Ectodermal cell (in vitro differentiated cells): ENCODE results near the gene TSPY3. TPM values are rescaled to one million over a fixed set of nuclear protein-coding genes. Genes with fewer than 3 reads are reported as not detected.
"Not testable (repeated sequence)": the region's sequence is repeated elsewhere in the genome, so short reads cannot be mapped to it uniquely, and the experiment has no call there.

ENCODE experiments used
- H3K27ac ChIP-seq: 2 replicates; pipeline ENCODE4 v1.7.0; 2013; ENCODE audit warnings: mild to moderate bottlenecking, low read depth, low read length; ENCODE audit not compliant: insufficient read depth, poor library complexity, severe bottlenecking
- H3K27me3 ChIP-seq: 2 replicates; pipeline ENCODE4 v1.7.0; 2013; ENCODE audit warnings: mild to moderate bottlenecking, low read length; ENCODE audit not compliant: insufficient read depth, control insufficient read depth, poor library complexity, severe bottlenecking
- H3K36me3 ChIP-seq: one replicate; pipeline ENCODE4 v1.7.0; 2013; ENCODE audit warnings: low read length; ENCODE audit not compliant: control insufficient read depth, insufficient read depth
- H3K4me1 ChIP-seq: one replicate; pipeline ENCODE4 v1.7.0; 2013; ENCODE audit warnings: low read length; ENCODE audit not compliant: control insufficient read depth, insufficient read depth
- H3K4me3 ChIP-seq: 2 replicates; pipeline ENCODE4 v1.7.0; 2013; ENCODE audit warnings: low read depth, low read length, control low read depth; ENCODE audit not compliant: insufficient read depth
- H3K9me3 ChIP-seq: 2 replicates; pipeline ENCODE4 v1.7.0; 2013; ENCODE audit warnings: mild to moderate bottlenecking, low read length, moderate library complexity; ENCODE audit not compliant: control insufficient read depth
- WGBS, 2 experiments: methylation state at CpG; one replicate each; pipeline ENCODE4 v1.1.7; 2013; ENCODE audit warnings: missing lambda C conversion rate in 2 of 2; 5-methylcytosine and 5-hydroxymethylcytosine counted together
- polyA plus RNA-seq, 4 experiments: library from polyadenylated mRNA; stranded (reverse); fragments of 50-300 nt; gene quantifications; one replicate each; pipeline ENCODE4 v1.2.3, GENCODE V29; 2013

The TSPY3 gene, protein sequence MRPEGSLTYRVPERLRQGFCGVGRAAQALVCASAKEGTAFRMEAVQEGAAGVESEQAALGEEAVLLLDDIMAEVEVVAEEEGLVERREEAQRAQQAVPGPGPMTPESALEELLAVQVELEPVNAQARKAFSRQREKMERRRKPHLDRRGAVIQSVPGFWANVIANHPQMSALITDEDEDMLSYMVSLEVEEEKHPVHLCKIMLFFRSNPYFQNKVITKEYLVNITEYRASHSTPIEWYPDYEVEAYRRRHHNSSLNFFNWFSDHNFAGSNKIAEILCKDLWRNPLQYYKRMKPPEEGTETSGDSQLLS
- polyA plus RNA-seq (2013, experiment 1 of 4), result not detected
- polyA plus RNA-seq (2013, experiment 2 of 4), result not detected
- not detected for polyA plus RNA-seq (2013, experiment 3 of 4)
- not detected for polyA plus RNA-seq (2013, experiment 4 of 4)

DNA sequence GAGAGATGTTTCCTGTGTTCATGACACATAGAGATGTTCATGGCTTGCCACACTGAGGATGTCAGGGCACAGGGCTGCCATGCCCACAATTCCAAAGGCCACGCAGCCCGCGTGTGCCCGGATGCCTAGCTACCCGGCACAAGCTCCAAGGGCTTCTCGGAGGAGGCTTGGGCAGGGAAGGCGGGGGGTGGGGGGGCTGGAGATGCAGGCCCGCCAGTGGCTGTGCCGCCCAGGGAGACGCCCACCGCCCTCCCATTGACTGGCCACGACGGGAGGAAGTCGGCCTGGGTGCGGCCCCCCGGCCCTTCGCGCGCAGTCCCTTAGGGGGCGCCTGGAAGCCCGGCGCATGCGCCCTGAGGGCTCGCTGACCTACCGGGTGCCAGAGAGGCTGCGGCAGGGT, at the start of gene TSPY3:
Gene TSPY3, plus strand, starts transcription at position 301 of the 400 bp plus-strand sequence. Its CDS starts 46 bp downstream, at position 347.
- H3K4me1 ChIP-seq, H3K36me3 ChIP-seq, H3K9me3 ChIP-seq, H3K27ac ChIP-seq, H3K4me3 ChIP-seq, H3K27me3 ChIP-seq: not testable (repeated sequence)
- no CpG with 5 or more reads among the region's 26 CpGs for WGBS, 2 experiments

DNA sequence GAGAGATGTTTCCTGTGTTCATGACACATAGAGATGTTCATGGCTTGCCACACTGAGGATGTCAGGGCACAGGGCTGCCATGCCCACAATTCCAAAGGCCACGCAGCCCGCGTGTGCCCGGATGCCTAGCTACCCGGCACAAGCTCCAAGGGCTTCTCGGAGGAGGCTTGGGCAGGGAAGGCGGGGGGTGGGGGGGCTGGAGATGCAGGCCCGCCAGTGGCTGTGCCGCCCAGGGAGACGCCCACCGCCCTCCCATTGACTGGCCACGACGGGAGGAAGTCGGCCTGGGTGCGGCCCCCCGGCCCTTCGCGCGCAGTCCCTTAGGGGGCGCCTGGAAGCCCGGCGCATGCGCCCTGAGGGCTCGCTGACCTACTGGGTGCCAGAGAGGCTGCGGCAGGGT, 40.7 kb upstream of the TSPY3 start, which contains the start of gene TSPY8:
Gene TSPY8, plus strand, starts transcription at position 301 of the 400 bp plus-strand sequence. Its CDS starts 46 bp downstream, at position 347.
- not testable (repeated sequence) for H3K36me3 ChIP-seq, H3K4me3 ChIP-seq, H3K9me3 ChIP-seq, H3K27ac ChIP-seq, H3K27me3 ChIP-seq, H3K4me1 ChIP-seq
- 95% methylated on average over 9 of the region's 25 CpGs; no CpG with 5 or more reads in 1 of the 2 experiments for WGBS, 2 experiments

DNA sequence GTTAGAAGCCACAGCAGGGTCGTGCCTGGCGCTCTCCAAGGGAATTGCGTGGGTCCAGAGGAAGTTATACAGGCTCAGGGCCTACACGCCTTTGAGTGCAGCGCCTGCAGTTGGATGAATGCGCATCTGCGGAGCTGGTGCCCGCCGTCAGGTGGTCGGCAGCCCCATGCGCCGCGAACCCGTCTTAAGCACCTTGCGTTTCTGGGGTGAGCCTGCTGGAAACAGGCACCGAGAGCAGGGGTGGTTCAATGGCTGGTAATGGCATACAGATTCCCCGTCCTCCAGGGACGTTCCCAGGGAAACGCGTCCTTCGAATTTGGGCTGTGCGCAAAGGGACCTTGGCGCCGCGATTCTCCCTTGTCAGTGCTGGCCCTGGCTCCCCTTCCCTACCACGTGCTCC, 1.7 kb upstream of the TSPY3 start:
- WGBS, 2 experiments, result 93 to 95% methylated on average over 10 to 11 of the region's 26 CpGs

More for the DNA sequence above, 1.7 kb upstream of the TSPY3 start:
- not testable (repeated sequence) for H3K9me3 ChIP-seq, H3K27me3 ChIP-seq, H3K36me3 ChIP-seq, H3K4me3 ChIP-seq, H3K27ac ChIP-seq, H3K4me1 ChIP-seq
